ENCODE data around the gene ZNF417.
A peak's percentile ranks its signal among the peaks of the same experiment; 100 is the strongest.
"Not testable (repeated sequence)": the region's sequence is repeated elsewhere in the genome, so short reads cannot be mapped to it uniquely, and the experiment has no call there.

The ZNF417 gene

GRCh38 chr19:57916168-57916995 is at the start of gene ZNF417:
TSS of gene ZNF417 (minus strand) at chr19:57916592. CDS start at chr19:57916411, 181 bp downstream.
- DNase-seq, result peak; percentile 94

- DNase-seq, result no peak
These were observed 48.4 kb upstream of the ZNF417 start for GRCh38 chr19:57964761-57965160.

- no peak for DNase-seq
These were observed 45.4 kb upstream of the ZNF417 start for GRCh38 chr19:57961785-57962184.

GRCh38 chr19:57954996-57955395 is 38.6 kb upstream of the ZNF417 start:
- no peak for DNase-seq

GRCh38 chr19:57949702-57950101 is 33.3 kb upstream of the ZNF417 start:
- DNase-seq, result no peak

GRCh38 chr19:57949296-57949695 is 32.9 kb upstream of the ZNF417 start:
- DNase-seq, result no peak

GRCh38 chr19:57947419-57948134 is 31.2 kb upstream of the ZNF417 start, which contains the start of gene ZNF256:
TSS of gene ZNF256 (minus strand) at chr19:57947706. CDS start at chr19:57947474, 232 bp downstream.
- peak; percentile 97 for DNase-seq

GRCh38 chr19:57947088-57947418 is 30.7 kb upstream of the ZNF417 start:
- DNase-seq, result no peak

GRCh38 chr19:57946316-57946715 is 29.9 kb upstream of the ZNF417 start:
- DNase-seq, result no peak

GRCh38 chr19:57941593-57941992 is 25.2 kb upstream of the ZNF417 start:
- DNase-seq, result no peak

GRCh38 chr19:57935731-57936130 is 19.3 kb upstream of the ZNF417 start:
- no peak for DNase-seq

GRCh38 chr19:57934820-57935665 is 18.7 kb upstream of the ZNF417 start, which contains the start of gene ZNF418:
TSS of gene ZNF418 (minus strand) at chr19:57935402. CDS start at chr19:57933822, 1,580 bp downstream.
- peak; percentile 79 for DNase-seq

GRCh38 chr19:57927587-57927986 is 11.2 kb upstream of the ZNF417 start:
- DNase-seq, result no peak

- no peak for DNase-seq
These were observed 1.9 kb downstream of the ZNF417 start for GRCh38 chr19:57914531-57914930.

GRCh38 chr19:57907394-57907793 is 9.0 kb downstream of the ZNF417 start:
- DNase-seq, result no peak

- DNase-seq, result no peak
These were observed 11.1 kb downstream of the ZNF417 start for GRCh38 chr19:57905258-57905657.

GRCh38 chr19:57903618-57904184 is 12.7 kb downstream of the ZNF417 start:
- no peak for DNase-seq

- DNase-seq, result no peak
These were observed 16.1 kb downstream of the ZNF417 start for GRCh38 chr19:57900311-57900710.

- DNase-seq, result not testable (repeated sequence)
These were observed 25.7 kb downstream of the ZNF417 start for GRCh38 chr19:57890706-57891105.

GRCh38 chr19:57888560-57889231 is 27.7 kb downstream of the ZNF417 start, which contains the start of gene ZNF814:
TSS of gene ZNF814 (minus strand) at chr19:57889037. CDS start at chr19:57888802, 235 bp downstream.
- DNase-seq, result peak; percentile 90

- no peak for DNase-seq
These were observed 28.3 kb downstream of the ZNF417 start for GRCh38 chr19:57888107-57888559.

Data from left hindlimb (tissue), 1 donor.